GM10847 (cell line): ENCODE measurements around the gene RNF5.

Experiments
- POLR2A ChIP-seq: IDR thresholded peaks from 2 replicates; pipeline ENCODE4 v1.6.1; 2011; ENCODE audit not compliant: insufficient read length; ENCODE audit errors: extremely low read depth

RNF5 gene

DNA sequence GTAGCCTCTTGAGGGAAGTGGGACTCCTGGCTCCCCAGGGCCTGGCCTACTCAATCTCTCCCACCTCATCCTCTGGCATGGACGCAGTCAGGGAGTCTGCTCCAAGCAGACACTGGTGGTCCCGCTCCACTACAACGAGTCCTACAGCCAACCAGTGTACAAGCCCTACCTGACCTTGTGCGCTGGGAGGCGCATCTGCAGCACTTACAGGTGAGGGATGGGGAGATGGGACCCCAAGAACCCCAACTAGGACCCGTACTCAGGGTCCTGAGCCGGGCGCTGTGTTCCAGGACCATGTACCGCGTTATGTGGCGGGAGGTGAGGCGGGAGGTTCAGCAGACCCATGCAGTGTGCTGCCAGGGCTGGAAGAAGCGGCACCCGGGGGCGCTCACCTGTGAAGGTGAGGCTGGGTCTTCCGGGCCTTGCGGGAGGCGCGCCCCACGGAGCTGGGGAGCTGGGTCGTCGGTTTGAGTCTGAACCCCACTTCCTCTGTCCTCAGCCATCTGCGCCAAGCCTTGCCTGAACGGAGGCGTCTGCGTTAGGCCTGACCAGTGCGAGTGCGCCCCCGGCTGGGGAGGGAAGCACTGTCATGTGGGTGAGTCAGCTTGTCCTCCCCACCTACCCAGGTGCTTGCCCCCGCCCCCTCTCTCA is 11.7 kb upstream of the RNF5 start:
- no peak for TF ChIP-seq POLR2A

- TF ChIP-seq POLR2A = no peak
Measured at GRCh38 chr6:32167154-32167760, 10.9 kb upstream of the RNF5 start.

GRCh38 chr6:32167761-32168262 is 10.4 kb upstream of the RNF5 start:
- TF ChIP-seq POLR2A = no peak

GRCh38 chr6:32168350-32168749 is 9.9 kb upstream of the RNF5 start:
- no peak for TF ChIP-seq POLR2A

- TF ChIP-seq POLR2A = no peak
Measured at GRCh38 chr6:32168807-32169591, 9.2 kb upstream of the RNF5 start.

- TF ChIP-seq POLR2A = no peak
Measured at GRCh38 chr6:32170294-32170693, 7.9 kb upstream of the RNF5 start.

DNA sequence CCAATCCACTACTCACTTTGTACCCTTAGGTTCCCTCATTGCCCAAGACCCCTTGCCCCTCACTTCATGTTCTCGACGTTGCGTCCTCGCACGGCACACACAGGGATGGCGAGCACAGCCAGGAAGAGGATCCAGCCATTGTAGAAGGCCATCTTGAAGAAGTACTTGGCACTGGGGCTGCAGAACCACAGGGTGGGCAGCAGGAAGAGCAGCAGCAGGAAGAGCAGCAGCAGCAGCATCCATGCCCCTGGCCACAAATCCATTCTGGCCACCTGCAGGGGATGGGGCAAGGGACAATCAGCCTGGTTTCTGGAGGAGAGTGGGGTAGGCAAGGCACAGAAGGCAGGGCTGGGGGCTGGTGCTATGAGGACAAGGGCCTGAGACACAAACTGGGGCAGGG is 7.0 kb upstream of the RNF5 start:
- no peak for TF ChIP-seq POLR2A

- TF ChIP-seq POLR2A = no peak
Measured at GRCh38 chr6:32173051-32173727, 5.0 kb upstream of the RNF5 start.

DNA sequence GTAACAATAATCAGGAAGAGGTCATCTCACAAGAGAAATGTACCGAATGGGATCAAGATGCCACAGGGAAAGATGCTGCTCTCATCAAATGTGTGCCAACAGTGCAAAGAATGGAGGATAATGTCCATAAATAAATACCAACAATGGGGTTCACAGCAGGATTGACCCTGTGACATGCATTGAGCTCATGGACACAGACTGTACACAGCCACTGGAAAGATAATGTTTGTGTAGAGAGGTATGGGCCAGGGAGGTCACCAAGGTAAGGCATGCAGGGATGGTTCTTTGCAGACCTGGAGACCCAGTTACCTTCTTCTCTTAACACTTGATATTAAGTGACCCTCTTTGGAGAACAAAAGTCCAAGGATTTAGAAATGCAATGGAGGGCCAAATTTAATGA is 3.8 kb upstream of the RNF5 start:
- no peak for TF ChIP-seq POLR2A

DNA sequence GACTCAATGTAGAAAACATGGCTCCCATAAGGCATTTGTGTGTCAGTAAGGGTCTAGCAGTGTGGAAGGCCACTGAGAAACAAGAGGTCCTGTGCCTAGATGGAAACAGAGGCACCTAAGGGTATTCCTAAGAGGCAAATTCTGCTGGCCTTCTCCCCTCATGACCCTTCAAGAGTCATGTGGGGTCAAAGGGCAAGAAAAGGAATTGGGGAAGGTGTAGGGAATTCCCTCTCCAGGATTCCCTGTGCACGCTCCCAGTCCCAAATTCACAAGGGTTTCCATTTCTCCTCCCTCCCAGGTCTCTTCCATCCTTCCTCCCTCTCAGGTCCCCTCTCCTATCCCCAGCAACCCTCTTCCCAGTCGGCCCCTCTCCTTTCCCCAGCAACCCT is 2.9 kb upstream of the RNF5 start:
- no peak for TF ChIP-seq POLR2A

- peak; percentile 56 for TF ChIP-seq POLR2A
Measured at GRCh38 chr6:32175711-32176475, 2.3 kb upstream of the RNF5 start, which contains the start of gene AGPAT1. TSS of gene AGPAT1 (minus strand) at chr6:32176084. CDS start at chr6:32171496, 4,588 bp downstream.

GRCh38 chr6:32176476-32177182 is 1.6 kb upstream of the RNF5 start:
- no peak for TF ChIP-seq POLR2A

GRCh38 chr6:32177183-32177787 is 920 bp upstream of the RNF5 start:
- peak; percentile 1 for TF ChIP-seq POLR2A
